GM21526 (cell line): ENCODE measurements around the gene GBP5.
"Not testable (repeated sequence)": the region's sequence is repeated elsewhere in the genome, so short reads cannot be mapped to it uniquely, and the experiment has no call there.

Source experiments
- ATAC-seq: cut with Tn5 transposase; IDR thresholded peaks from one replicate; pipeline ENCODE4 v1.9.1; 2021; ENCODE audit warnings: moderate library complexity; ENCODE audit not compliant: unreplicated experiment, low FRiP score

GBP5 gene

DNA sequence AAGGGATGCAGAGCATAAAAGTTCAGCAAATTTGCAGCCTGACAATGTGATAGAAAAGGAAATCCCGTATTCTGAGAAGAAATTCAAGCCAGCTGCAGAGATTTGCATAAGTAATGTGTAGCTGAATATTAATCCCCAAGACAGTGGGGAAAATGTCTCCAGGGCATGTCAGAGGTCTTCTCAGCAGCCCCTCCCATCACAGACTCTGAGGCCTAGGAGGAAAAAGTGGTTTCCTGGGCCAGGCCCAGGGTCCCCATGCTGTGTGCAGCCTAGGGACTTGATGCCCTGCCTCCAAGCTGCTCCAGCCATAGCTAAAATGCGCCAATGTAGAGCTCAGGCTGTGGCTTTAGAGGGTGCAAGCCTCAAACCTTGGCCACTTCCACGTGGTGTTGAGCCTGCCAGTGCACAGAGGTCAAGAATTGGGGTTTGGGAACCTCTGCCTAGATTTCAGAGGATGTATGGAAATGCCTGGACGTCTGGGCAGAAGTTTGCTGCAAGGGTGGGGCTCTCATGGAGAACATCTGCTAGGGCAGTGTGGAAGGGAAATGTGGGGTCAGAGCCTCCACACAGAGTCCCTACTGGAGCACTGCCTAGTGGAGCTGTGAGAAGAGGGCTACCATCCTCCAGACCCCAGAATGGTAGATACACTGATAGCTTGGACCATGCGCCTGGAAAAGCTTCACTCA lies 11.6 kb upstream of the GBP5 start:
- ATAC-seq = not testable (repeated sequence)

DNA sequence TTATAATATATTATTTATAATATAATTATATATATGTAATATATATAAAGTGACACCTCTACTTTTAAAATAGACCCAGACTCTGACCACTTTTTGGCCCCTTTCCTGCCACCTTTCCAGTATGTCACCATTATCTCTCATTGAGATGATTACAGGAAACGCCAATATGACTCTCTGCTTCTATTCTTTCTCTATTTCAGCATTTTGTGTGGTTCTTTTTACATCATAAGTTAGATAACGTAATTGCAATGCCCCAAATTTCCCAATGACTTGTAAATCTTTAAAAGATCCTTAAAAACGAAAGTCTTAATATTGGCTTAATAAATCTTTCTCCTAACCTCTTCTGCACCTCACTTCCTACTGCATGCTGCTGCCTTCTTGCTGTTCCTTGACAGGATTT lies 8.1 kb upstream of the GBP5 start:
- no peak for ATAC-seq

- ATAC-seq = no peak
Measured at GRCh38 chr1:89279011-89279466, 6.4 kb upstream of the GBP5 start.

DNA sequence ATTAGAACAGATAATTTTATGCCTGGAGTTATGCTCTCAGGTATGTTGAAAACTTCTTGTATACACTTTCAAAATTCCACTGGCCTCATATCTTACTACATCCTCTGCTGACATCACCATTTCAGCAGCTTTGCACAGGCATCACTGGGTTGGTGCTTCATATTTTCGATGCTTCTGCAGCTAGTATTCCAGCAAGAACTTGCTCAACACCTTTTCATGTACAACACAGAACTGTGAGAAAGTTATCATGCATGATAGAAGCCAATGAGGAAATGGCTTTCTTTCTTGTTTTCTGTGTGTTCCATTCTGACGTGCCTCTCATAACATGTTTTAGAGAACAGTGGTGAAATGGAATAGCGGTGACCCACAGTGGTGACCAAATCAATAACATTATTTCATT lies 5.1 kb upstream of the GBP5 start:
- ATAC-seq = no peak

GRCh38 chr1:89276690-89277089 lies 4.0 kb upstream of the GBP5 start:
- no peak for ATAC-seq

DNA sequence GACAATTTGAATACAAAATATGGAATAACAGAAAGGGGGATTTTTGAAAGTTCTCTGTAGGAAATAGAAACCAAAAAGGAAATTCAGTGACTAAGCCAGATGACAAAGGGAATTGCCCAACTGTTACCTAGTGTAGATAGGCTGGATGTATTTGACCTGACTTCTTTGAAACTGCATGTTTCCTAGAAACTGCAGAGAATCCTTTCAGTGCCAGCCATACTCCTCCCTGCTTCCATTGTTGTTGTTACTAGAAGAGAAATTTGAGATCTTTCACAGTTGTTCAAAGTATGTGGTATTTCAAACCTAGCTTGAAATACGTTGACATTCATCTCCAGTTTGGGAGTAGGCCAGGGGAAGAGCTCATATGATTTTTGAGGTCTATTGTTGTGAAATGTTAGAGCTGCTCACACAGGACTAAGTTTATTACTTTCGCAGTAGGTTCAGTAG lies 1.8 kb upstream of the GBP5 start:
- ATAC-seq = no peak

GRCh38 chr1:89273324-89273778 lies 691 bp upstream of the GBP5 start:
- ATAC-seq = no peak

DNA sequence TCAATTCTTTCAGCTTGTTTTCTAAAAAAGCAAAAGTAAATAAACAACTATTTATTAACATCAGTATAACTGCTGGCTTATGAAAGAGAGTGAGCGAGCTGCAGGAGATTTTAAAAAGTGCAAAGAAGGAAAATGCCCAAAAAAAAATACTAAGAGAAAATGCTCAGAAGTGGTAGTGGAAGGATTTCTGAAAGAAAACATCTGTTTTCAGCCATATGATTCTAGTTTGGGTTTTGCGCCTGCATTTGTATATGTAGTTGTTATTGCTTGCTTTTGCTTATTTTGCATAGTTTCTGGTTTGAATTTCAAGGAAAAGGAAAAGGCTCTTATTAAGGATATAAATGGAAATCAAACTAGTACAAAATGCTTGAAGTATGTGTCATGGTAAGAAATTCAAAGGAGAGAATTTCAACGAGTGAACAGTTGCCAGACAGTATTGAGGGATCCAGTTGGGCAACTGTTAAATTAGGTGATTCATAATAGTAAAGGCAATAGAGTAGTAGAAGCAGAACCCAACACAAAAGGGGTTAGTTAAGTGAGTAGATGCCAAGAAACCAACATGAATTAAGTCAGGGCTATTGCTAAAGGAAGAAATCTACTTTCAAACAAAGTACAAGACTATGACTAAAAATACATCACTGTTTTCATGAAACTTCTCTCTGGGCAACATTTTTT lies 1.2 kb downstream of the GBP5 start:
- no peak for ATAC-seq

- ATAC-seq = no peak
Measured at GRCh38 chr1:89270423-89270822, 2.2 kb downstream of the GBP5 start.

GRCh38 chr1:89269277-89269676 lies 3.4 kb downstream of the GBP5 start:
- ATAC-seq = no peak

GRCh38 chr1:89262643-89263042 lies 10.0 kb downstream of the GBP5 start:
- no peak for ATAC-seq

GRCh38 chr1:89261926-89262515 lies 10.6 kb downstream of the GBP5 start:
- no peak for ATAC-seq

DNA sequence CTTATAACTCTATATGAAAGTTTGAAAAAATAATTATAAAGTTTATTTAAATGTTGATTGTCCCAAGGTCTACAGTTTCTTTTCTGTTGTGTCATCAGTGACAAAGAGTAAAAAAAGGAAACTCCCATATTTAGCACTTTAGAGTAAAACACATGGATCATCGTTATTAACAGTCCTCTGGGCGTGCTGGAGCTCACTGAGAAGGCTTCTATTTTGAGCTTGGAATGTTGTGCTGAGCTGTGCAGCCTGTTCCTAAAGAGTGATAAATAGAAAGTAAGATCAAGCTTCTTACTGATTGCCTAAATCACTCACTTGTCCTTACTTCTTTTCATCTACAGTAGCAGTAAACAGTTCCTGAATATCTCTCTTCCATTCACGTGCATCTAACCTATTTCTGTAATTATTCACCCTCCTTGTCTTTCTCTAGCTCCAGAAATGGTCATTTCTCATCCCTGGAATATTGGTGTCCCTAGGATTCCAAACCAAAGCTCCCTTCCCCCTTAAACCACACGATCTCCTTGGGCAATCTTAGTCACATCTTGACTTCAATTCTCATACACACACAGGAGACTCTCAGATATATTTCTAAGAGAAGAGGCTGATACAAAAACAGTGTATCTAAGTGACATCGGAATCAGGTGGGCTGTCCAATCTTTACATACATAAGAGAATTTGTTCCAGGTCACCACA lies 11.9 kb downstream of the GBP5 start:
- ATAC-seq = no peak

DNA sequence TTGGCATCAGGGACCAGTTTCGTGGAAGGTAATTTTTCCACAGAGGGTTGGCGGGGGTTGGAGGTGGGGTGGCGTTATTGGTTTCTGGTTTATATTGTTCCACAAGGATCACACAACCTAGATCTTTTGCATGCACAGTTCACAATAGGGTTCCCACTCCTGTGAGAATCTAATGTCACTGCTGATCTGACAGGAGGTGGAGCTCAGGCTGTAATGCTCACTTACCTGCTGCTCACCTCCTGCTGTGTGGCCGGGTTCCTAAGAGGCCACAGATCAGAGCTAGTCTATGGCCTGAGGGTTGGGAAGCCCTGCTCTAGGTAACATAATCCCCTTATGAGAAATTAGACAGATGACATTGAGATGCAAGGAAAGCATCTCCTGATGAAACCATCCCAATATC lies 12.6 kb downstream of the GBP5 start:
- no peak for ATAC-seq

DNA sequence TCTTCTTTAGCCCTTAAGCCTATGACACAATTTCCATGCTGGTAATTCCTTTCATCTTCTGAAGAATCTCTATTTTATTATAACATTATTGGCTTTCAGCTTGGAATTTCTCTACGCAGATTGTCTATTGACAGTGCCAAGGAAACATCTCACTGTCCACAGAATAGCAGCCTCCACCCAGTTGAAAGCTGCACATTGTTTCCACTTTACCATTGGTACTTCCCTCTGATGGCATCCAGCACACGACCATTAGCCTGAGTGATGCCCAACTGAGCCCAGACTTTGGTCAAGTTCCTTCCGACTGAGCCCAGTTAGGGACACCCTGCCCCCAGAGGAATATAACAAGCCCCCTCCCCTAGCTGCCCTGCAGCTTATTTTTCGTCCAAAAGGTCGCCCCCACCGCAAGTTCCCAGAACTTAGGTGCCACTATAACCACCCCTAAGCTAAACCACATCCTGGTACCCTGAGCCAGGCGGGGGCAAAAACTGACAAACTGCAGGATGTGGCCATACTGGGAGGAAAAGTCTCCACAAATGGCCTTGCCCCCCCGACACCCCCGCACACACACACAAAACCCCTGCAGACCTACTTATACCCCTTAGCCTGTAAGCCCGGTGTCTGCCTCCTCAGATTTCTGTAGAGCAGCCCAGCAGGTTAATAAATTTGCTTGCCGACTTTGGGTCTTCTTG lies 13.2 kb downstream of the GBP5 start:
- ATAC-seq = no peak

GRCh38 chr1:89257041-89257440 lies 15.6 kb downstream of the GBP5 start:
- ATAC-seq = no peak

DNA sequence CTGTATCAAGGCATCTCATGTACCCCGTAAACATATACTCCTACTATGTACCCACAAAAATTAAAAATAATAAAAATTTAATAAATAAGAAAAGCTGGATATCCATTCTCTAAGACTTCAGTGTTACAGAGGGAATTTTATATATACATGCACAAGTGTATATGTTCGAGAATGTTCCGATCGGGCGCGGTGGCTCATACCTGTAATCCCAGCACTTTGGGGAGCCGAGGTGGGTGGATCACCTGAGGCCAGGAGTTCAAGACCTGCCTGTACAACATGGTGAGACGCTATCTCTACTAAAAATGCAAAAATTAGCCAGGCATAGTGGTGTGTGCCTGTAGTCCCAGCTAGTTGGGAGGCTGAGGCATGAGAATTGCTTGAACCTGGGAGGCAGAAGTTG lies 17.1 kb downstream of the GBP5 start:
- not testable (repeated sequence) for ATAC-seq

- ATAC-seq = no peak
Measured at GRCh38 chr1:89254658-89255287, 17.9 kb downstream of the GBP5 start.

DNA sequence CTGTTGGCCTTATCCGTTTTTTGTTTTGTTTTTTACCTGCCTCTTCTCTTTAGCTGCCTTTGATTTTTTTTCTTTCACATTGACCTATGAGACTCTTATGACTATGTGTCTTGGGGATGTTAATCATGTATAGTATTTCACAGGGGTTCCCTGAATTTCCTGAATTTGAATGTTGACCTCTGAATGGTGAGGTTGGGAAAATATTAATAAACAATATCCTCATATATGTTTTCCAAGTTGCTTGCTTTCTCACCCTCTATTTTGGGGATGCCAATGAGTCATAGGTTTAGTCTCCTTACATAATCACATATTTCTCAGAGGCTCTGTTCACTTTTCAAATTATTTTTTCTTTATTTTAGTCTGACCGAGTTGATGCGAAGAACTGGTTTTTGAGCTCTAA lies 29.6 kb downstream of the GBP5 start:
- ATAC-seq = no peak
